HCT116 (cell line): Measurements from ENCODE around the gene CCDC9B.

ENCODE experiments used
- EZH2 ChIP-seq: fragments of 200-600 bp; sonication (generic); IDR thresholded peaks from 2 replicates; pipeline ENCODE4 v1.6.1; 2017; ENCODE audit warnings: antibody characterized with exemption, mixed run types
- MAX ChIP-seq: IDR thresholded peaks from 2 replicates; pipeline ENCODE4 v1.6.1; 2012
- SIN3A ChIP-seq: IDR thresholded peaks from 2 replicates; pipeline ENCODE4 v1.6.1; 2012; ENCODE audit warnings: low read depth

GRCh38 chr15:40344217-40344616, 3.5 kb upstream of the CCDC9B start:
- no peak for TF ChIP-seq EZH2
- no peak for TF ChIP-seq MAX
- no peak for TF ChIP-seq SIN3A
